ENCODE data around the gene ENTREP1.

ENTREP1 gene, protein sequence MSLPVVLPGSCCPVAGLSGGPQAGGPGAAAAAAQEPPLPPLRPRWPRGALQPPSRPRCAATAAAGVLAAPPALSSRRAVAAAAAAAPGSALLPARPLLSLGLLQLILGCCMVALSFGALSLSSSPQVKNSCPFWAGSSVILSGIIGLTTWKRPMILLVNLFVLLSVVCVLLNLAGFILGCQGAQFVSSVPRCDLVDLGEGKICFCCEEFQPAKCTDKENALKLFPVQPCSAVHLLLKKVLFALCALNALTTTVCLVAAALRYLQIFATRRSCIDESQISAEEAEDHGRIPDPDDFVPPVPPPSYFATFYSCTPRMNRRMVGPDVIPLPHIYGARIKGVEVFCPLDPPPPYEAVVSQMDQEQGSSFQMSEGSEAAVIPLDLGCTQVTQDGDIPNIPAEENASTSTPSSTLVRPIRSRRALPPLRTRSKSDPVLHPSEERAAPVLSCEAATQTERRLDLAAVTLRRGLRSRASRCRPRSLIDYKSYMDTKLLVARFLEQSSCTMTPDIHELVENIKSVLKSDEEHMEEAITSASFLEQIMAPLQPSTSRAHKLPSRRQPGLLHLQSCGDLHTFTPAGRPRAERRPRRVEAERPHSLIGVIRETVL

DNA sequence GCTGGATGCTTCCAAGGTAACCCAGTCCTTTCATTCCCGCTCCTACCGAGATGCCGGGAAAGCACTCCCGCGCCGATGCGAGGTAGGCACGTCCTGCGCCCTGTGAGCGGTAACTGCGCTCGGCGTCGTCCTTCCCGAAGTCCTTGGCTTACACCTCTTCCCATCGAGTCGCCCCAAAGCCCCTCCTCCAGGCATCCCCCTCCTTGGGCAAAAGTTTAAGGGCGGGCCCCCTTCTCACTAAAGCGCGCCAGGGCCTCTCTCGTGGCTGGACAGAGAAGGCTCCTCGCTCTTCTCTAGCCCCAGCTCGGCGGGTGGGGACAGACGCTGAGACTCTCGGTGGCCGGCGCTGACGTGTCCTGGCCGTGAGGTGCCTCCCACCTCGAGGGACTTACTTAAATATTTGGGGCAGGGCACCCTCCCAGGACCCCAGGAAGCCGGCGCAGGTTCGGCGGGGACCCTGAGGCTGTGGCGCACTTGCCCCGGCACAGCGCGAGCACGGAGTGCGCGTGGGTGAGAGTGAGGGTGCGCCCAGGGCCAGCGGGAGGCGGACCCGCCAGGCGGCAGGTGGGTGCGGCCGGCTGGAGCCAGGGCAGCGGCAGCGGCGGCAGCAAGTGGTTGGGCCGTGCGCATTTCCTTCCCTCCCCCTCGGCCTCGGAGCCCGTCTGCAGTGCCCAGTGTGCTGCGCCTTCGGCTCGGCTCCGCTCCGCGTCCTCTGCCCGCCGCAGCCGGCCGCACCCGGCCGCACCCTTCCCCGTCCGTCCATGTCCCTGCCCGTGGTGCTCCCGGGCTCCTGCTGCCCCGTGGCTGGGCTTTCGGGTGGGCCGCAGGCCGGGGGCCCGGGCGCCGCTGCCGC is at the start of gene ENTREP1:
TSS of gene ENTREP1 (plus strand) at position 667 of the 853 bp plus-strand sequence. CDS start at position 762, 95 bp downstream.
- DNase-seq (ENCODE audit: low read depth in 1 of 2, low spot score in 1 of 2), result peak; percentile 55 to 61
- no peak for TF ChIP-seq JUND (IDR thresholded peaks at IDR 0.05; ENCODE audit: low read depth)
- in situ Hi-C loops (cut with HindIII; ENCODE audit: low pct_unique_long_range_greater_than_20kb, low sequenced_read_pairs), result no loop called here

DNA sequence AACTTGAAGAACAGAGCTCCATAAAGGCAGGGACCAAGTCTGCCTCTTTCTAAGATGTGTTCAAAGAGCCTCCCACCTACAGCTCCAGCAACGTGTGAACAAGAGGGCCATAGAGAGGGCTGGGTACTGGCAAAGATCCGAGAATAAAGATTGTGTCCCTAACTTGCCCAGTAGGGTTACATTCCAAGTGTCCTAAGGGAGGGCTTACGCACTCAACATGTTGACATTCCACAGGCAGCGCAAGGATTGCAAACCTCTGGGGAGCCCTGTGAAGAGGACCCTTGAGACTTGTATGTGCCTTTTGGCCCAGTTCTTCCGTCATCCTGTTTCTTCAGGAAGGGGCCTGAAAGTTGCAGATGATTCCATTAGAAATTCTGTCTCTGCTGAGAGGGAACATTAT is 48.2 kb upstream of the ENTREP1 start:
- DNase-seq (ENCODE audit: low read depth in 1 of 2, low spot score in 1 of 2), result no peak
- in situ Hi-C loops (cut with HindIII; ENCODE audit: low pct_unique_long_range_greater_than_20kb, low sequenced_read_pairs), result no loop called here
- no peak for TF ChIP-seq JUND (IDR thresholded peaks at IDR 0.05; ENCODE audit: low read depth)

DNA sequence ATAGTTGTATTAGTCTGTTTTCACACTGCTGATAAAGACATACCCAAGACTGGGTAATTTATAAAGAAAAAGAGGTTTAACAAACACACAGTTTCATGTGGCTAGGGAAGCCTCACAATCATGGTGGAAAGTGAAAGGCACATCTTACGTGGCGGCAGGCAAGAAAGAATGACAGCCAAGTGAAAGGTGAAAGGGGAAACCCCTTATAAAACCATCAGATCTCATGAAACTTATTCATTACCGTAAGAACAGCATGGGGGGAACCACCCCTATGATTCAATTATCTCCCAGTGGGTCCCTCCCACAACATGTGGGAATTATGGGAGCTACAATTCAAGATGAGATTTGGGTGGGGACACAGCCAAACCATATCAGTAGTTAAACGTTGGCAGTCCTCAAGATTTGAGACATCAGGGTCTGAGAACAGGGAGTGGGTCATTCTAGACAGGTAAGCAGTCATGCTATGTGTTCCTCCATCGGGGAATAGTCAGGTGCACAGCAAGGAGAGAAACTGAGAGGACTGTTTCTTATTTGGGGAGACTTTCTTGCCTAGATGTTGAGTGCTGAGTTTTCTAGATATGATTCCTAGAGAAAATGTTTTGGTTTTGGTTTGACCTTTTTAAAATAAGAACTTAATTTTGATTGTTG is 45.8 kb upstream of the ENTREP1 start:
- no peak for DNase-seq (ENCODE audit: low read depth in 1 of 2, low spot score in 1 of 2)
- in situ Hi-C loops (cut with HindIII; ENCODE audit: low pct_unique_long_range_greater_than_20kb, low sequenced_read_pairs), result no loop called here
- TF ChIP-seq JUND (IDR thresholded peaks at IDR 0.05; ENCODE audit: low read depth), result no peak

DNA sequence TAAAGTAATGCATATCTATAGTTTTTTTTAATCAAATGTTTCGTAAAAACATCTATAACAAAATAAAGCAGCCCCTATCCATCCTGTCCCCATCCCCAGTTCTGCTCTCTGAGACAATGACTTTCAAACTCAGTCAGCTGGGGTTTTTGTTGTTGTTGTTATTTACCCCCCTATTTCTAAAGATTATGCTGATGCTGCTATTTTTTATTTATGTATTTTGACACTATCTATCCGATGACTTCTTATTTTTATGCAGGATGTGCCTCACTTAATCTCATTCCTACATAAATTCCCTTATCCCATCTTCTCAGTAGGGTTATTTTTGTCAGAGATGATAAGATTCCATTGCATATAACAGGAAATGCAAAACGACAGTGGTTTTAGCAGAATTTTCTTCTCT is 45.3 kb upstream of the ENTREP1 start:
- no peak for TF ChIP-seq JUND (IDR thresholded peaks at IDR 0.05; ENCODE audit: low read depth)
- DNase-seq (ENCODE audit: low read depth in 1 of 2, low spot score in 1 of 2), result no peak
- in situ Hi-C loops (cut with HindIII; ENCODE audit: low pct_unique_long_range_greater_than_20kb, low sequenced_read_pairs), result no loop called here

- TF ChIP-seq JUND (IDR thresholded peaks at IDR 0.05; ENCODE audit: low read depth), result no peak
- in situ Hi-C loops (cut with HindIII; ENCODE audit: low pct_unique_long_range_greater_than_20kb, low sequenced_read_pairs), result no loop called here
- no peak for DNase-seq (ENCODE audit: low read depth in 1 of 2, low spot score in 1 of 2)
Observed at GRCh38 chr9:69283003-69283402, 42.0 kb upstream of the ENTREP1 start.

GRCh38 chr9:69292078-69292477 is 32.9 kb upstream of the ENTREP1 start:
- DNase-seq (ENCODE audit: low read depth in 1 of 2, low spot score in 1 of 2), result peak in 1 of 2 experiments; percentile 26
- in situ Hi-C loops (cut with HindIII; ENCODE audit: low pct_unique_long_range_greater_than_20kb, low sequenced_read_pairs), result no loop called here
- TF ChIP-seq JUND (IDR thresholded peaks at IDR 0.05; ENCODE audit: low read depth), result no peak

DNA sequence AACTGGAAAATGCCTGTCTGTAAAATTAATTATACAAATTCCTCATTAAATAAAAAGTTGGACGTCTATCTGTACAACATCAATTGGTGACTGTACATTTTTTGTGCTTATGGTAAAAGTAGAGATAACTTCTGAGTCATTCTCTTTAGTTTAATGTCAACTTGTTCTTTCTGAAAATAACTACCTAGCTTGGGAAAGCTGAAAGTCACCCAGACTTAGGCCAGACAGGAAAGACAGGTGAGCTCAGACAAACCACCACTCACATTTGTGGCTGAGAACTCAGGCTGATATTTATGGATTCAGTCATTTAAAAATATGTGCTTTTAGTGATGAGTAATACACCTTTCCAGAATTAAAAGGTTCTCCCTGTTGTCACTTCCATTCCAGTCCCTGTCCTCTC is 31.9 kb upstream of the ENTREP1 start:
- no peak for TF ChIP-seq JUND (IDR thresholded peaks at IDR 0.05; ENCODE audit: low read depth)
- in situ Hi-C loops (cut with HindIII; ENCODE audit: low pct_unique_long_range_greater_than_20kb, low sequenced_read_pairs), result no loop called here
- DNase-seq (ENCODE audit: low read depth in 1 of 2, low spot score in 1 of 2), result no peak

DNA sequence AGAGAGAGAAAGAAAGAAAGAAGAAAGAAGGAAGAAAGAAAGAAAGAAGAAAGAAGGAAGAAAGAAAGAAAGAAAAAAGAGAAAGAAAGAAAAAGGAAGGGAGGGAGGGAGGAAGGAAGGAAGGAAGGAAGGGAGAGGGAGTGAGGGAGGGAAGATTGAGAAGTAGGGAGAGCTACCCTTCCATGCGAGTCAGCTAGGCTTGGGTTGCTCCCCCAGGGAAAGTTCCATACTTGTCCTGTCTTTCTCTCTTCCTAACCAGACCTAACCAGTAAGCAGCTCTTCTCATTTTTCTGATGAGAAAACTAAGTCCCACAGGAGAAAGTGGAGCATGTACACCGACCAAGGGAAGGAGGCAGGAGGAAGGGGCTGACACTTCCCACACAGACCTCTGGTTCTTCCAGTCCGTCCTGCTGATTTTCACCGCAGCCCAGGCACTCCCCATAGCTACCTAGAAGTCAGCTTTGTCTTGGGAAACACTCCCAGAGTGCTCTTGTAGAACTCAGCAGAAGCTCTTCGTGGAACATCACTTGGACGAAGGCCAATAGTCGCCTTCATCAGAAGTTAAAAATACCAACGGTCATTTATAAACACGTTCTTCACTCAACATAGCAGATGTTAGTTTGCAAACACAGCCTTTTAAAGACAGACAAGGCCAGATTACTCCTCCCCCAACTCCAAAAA is 29.0 kb upstream of the ENTREP1 start:
- no peak for TF ChIP-seq JUND (IDR thresholded peaks at IDR 0.05; ENCODE audit: low read depth)
- in situ Hi-C loops (cut with HindIII; ENCODE audit: low pct_unique_long_range_greater_than_20kb, low sequenced_read_pairs), result no loop called here
- peak in 1 of 2 experiments; percentile 1 for DNase-seq (ENCODE audit: low read depth in 1 of 2, low spot score in 1 of 2)

GRCh38 chr9:69297300-69297980 is 27.6 kb upstream of the ENTREP1 start:
- no peak for DNase-seq (ENCODE audit: low read depth in 1 of 2, low spot score in 1 of 2)
- TF ChIP-seq JUND (IDR thresholded peaks at IDR 0.05; ENCODE audit: low read depth), result no peak
- in situ Hi-C loops (cut with HindIII; ENCODE audit: low pct_unique_long_range_greater_than_20kb, low sequenced_read_pairs), result no loop called here

GRCh38 chr9:69299315-69299714 is 25.7 kb upstream of the ENTREP1 start:
- TF ChIP-seq JUND (IDR thresholded peaks at IDR 0.05; ENCODE audit: low read depth), result no peak
- in situ Hi-C loops (cut with HindIII; ENCODE audit: low pct_unique_long_range_greater_than_20kb, low sequenced_read_pairs), result no loop called here
- no peak for DNase-seq (ENCODE audit: low read depth in 1 of 2, low spot score in 1 of 2)

DNA sequence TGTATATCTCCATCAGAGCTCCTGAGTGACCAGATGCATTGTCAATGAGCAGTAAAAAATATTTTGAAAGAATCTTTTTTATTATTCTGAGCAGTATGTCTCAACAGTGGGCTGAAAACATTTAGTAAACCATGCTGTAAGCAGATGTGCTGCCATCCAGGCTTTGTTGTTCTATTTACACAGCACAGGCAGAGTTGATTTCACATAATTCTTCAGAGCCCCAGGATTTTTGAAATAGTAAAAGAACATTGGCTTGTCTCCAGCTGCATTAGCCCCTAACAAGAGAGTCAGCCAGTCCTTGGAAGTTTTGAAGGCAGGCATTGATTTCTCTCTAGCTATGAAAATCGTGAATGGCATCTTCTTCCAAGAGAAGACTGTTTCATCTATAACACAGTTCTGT is 25.2 kb upstream of the ENTREP1 start:
- TF ChIP-seq JUND (IDR thresholded peaks at IDR 0.05; ENCODE audit: low read depth), result no peak
- in situ Hi-C loops (cut with HindIII; ENCODE audit: low pct_unique_long_range_greater_than_20kb, low sequenced_read_pairs), result no loop called here
- DNase-seq (ENCODE audit: low read depth in 1 of 2, low spot score in 1 of 2), result no peak

Data from T47D (cell line).